HG03457 (cell line): ENCODE data around the gene GPC5.
A peak's percentile ranks its signal among the peaks of the same experiment; 100 is the strongest.
"Not testable (repeated sequence)": the region's sequence is repeated elsewhere in the genome, so short reads cannot be mapped to it uniquely, and the experiment has no call there.

Source experiments
- ATAC-seq: cut with Tn5 transposase; IDR thresholded peaks from one replicate; pipeline ENCODE4 v1.9.1; 2021; ENCODE audit warnings: moderate number of reproducible peaks; ENCODE audit not compliant: unreplicated experiment

The GPC5 gene

GRCh38 chr13:91764527-91764926, 366.1 kb downstream of the GPC5 start:
- no peak for ATAC-seq

GRCh38 chr13:91767651-91768050, 369.2 kb downstream of the GPC5 start:
- ATAC-seq: no peak

GRCh38 chr13:91768746-91769145, 370.3 kb downstream of the GPC5 start:
- ATAC-seq: no peak

- no peak for ATAC-seq
Observed at GRCh38 chr13:91771229-91771628, 372.8 kb downstream of the GPC5 start.

- ATAC-seq: no peak
Observed at GRCh38 chr13:91773591-91774227, 375.3 kb downstream of the GPC5 start.

GRCh38 chr13:91774397-91774796, 376.0 kb downstream of the GPC5 start:
- no peak for ATAC-seq

- no peak for ATAC-seq
Observed at GRCh38 chr13:91776611-91777193, 378.3 kb downstream of the GPC5 start.

- ATAC-seq: no peak
Observed at GRCh38 chr13:91778123-91778522, 379.7 kb downstream of the GPC5 start.

- not testable (repeated sequence) for ATAC-seq
Observed at GRCh38 chr13:91781982-91782691, 383.7 kb downstream of the GPC5 start.

GRCh38 chr13:91785431-91786119, 387.2 kb downstream of the GPC5 start:
- peak; percentile 80 for ATAC-seq

- ATAC-seq: no peak
Observed at GRCh38 chr13:91792054-91792453, 393.6 kb downstream of the GPC5 start.

- ATAC-seq: no peak
Observed at GRCh38 chr13:91797567-91797966, 399.1 kb downstream of the GPC5 start.

- ATAC-seq: not testable (repeated sequence)
Observed at GRCh38 chr13:91798338-91798737, 399.9 kb downstream of the GPC5 start.

GRCh38 chr13:91801772-91802171, 403.4 kb downstream of the GPC5 start:
- not testable (repeated sequence) for ATAC-seq

GRCh38 chr13:91802957-91803356, 404.5 kb downstream of the GPC5 start:
- ATAC-seq: no peak

GRCh38 chr13:91804724-91805123, 406.3 kb downstream of the GPC5 start:
- ATAC-seq: no peak

GRCh38 chr13:91805605-91806004, 407.2 kb downstream of the GPC5 start:
- ATAC-seq: no peak

- ATAC-seq: no peak
Observed at GRCh38 chr13:91809161-91809560, 410.7 kb downstream of the GPC5 start.

- ATAC-seq: no peak
Observed at GRCh38 chr13:91813253-91813652, 414.8 kb downstream of the GPC5 start.

GRCh38 chr13:91816263-91816807, 417.9 kb downstream of the GPC5 start:
- ATAC-seq: no peak

- ATAC-seq: no peak
Observed at GRCh38 chr13:91817250-91817649, 418.8 kb downstream of the GPC5 start.
